Esophagus squamous epithelium (tissue), 5 donors: ENCODE data around the gene AKAP12. TPM values are rescaled to one million over a fixed set of nuclear protein-coding genes. Genes with fewer than 3 reads are reported as not detected.
A peak's percentile ranks its signal among the peaks of the same experiment; 100 is the strongest.

Source experiments
- DNase-seq: peaks from one replicate; lab custom pipeline; 2025; lab: John Stamatoyannopoulos, UW
- H3K27ac ChIP-seq, 4 donors: fragments of 200-600 bp; sonication (generic); one replicate each; pipeline ENCODE4 v1.5.1; 2016 to 2019; ENCODE audit warnings: mild to moderate bottlenecking in 1 of 4
- H3K27me3 ChIP-seq, 4 donors: fragments of 200-600 bp; sonication (generic); 1 replicate in 3 of 4; 2 replicates in 1 of 4; pipeline versions ENCODE4 v1.5.1 to v1.6.0; 2017 to 2021; ENCODE audit warnings: antibody characterized with exemption in 1 of 4
- H3K36me3 ChIP-seq, 3 donors: fragments of 200-600 bp; sonication (generic); one replicate each; pipeline ENCODE4 v1.5.1; 2016 to 2019
- H3K4me1 ChIP-seq, 3 donors: fragments of 200-600 bp; sonication (generic); one replicate each; pipeline ENCODE4 v1.5.1; 2017 to 2019
- H3K4me3 ChIP-seq, 4 donors: fragments of 200-600 bp; sonication (generic); 1 replicate in 3 of 4; 2 replicates in 1 of 4; pipeline ENCODE4 v1.5.1; 2016 to 2019; ENCODE audit warnings: mild to moderate bottlenecking in 2 of 4, moderate library complexity in 1 of 4
- H3K9me3 ChIP-seq, 3 donors: fragments of 200-600 bp; sonication (generic); one replicate each; pipeline ENCODE4 v1.5.1; 2016 to 2019
- CTCF ChIP-seq, 6 experiments: fragments of 450-650 bp in 4 of 6; fragments of 200-600 bp in 2 of 6; sonication (generic) in 2 of 6; IDR thresholded peaks; one replicate each; pipeline ENCODE4 v1.5.1; 2016 to 2019; ENCODE audit warnings: antibody characterized with exemption in 6 of 6, mild to moderate bottlenecking in 4 of 6, moderate library complexity in 4 of 6
- POLR2A ChIP-seq, 4 donors: fragments of 450-650 bp; IDR thresholded peaks; one replicate each; pipeline ENCODE4 v1.6.1; 2017; ENCODE audit warnings: antibody characterized with exemption in 4 of 4, mild to moderate bottlenecking in 4 of 4, moderate library complexity in 3 of 4
- WGBS, 2 donors: methylation state at CpG; one replicate each; pipeline ENCODE4 v1.1.5; 2018; 5-methylcytosine and 5-hydroxymethylcytosine counted together
- intact Hi-C: fragments of 100-400 bp; cut with DNase I; formaldehyde crosslinking; loops from one replicate; pipeline ENCODE4 v1.15.0; 2022
- total RNA-seq, 4 donors: library from RNA; depleted of rRNA; stranded (reverse); fragments of >200 nt; gene quantifications; one replicate each; pipeline ENCODE4 v1.1.0, GENCODE V29; 2016
- donor health status: DM: yes; HTN: yes; CAD: no.

Gene AKAP12
- total RNA-seq, 4 donors from 2014 or later, result 1.7 to 66.6 (median 11.4) TPM

DNA sequence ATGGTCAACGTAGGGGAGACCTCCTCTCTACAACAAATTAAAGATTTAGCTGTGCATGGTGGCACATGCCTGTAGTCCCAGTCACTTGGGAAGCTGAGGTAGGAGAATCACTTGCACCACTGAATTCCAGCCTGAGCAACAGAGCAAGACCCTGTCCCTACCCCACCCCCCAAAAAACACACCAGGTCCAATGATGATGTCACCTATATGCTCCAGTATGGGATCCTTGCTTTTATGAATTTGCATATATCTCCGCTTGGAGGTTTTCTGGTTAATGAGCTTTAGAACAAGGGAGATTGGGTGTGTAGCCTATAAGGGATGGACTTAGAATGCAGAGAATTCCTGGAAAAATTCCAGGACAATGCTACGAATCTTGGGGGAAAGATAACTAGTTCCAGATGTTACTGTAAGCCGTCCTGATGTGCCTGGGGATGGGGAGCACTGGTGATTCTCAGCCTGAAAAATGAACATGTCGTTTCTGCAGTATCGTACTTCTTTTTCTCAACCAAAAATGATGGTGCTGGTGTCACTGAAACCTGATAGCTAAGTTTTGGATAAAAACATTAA, 90.4 kb downstream of the AKAP12 start:
- TF ChIP-seq CTCF (IDR thresholded peaks at IDR 0.05), result no peak
- no peak for TF ChIP-seq POLR2A (IDR thresholded peaks at IDR 0.05)
- Histone ChIP-seq H3K4me3 (no peak overlapping the region), H3K27ac (peak overlapping the region in 2 of 4 donors; percentile 5 to 34), H3K4me1 (peaks cover 1 to 10% (median 5%) of the 10 kb centered on the region in 3 donors), H3K9me3 (no peaks in the 10 kb centered on the region), H3K27me3 (peaks cover 0 to 13% (median 0%) of the 10 kb centered on the region in 4 donors), H3K36me3 (no peaks in the 10 kb centered on the region)
- 51 to 64% methylated on average over 6 of the region's 6 CpGs for WGBS, 2 donors
- intact Hi-C loops, result loop anchor here (5.0 kb wide), 1 partner anchor 433 kb away; no protein-coding TSS in a partner anchor
- DNase-seq, result no peak

- TF ChIP-seq POLR2A (IDR thresholded peaks at IDR 0.05), result no peak
- no peak for TF ChIP-seq CTCF (IDR thresholded peaks at IDR 0.05)
- intact Hi-C loops, result no loop called here
- H3K4me1 ChIP-seq, result no peaks in the 10 kb centered on the region
- H3K36me3 ChIP-seq, result no peaks in the 10 kb centered on the region
- H3K27ac ChIP-seq, result no peak overlapping the region
- no peaks in the 10 kb centered on the region for H3K27me3 ChIP-seq
- no peak overlapping the region for H3K4me3 ChIP-seq
- H3K9me3 ChIP-seq, result no peaks in the 10 kb centered on the region
- no peak for DNase-seq
Observed at GRCh38 chr6:151335930-151336329, 96.2 kb downstream of the AKAP12 start.

DNA sequence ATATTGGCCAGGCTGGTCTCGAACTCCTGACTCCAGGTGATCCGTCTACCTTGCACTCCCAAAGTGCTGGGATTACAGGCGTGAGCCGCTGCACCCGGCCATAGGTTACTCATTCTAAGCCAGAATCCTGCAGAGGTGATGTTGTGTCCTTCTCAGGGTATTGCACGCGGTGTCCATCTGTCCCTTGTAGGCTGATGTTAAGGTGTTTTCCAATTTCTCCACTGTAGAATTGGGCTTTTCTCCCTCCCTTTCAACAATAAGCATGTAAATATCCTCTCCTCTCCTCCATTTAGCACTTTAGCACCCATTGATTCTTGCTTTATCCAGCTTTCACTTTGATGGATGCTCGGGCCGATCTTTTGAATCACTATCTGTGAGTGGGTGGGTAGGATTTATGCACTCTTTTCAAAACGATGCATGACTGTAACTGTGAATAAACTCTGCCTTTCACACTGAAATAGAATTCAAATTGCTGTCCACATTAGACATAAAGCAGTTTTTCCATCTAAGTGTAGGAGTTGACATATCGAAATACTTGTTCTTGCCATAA, 99.0 kb downstream of the AKAP12 start:
- Histone ChIP-seq H3K36me3 (no peaks in the 10 kb centered on the region), H3K4me3 (no peak overlapping the region), H3K27me3 (no peaks in the 10 kb centered on the region), H3K4me1 (no peaks in the 10 kb centered on the region), H3K9me3 (no peaks in the 10 kb centered on the region), H3K27ac (no peak overlapping the region)
- DNase-seq, result no peak
- WGBS, 2 donors, result 66 to 69% methylated on average over 10 to 11 of the region's 11 CpGs
- intact Hi-C loops, result no loop called here
- TF ChIP-seq CTCF (IDR thresholded peaks at IDR 0.05), result no peak
- no peak for TF ChIP-seq POLR2A (IDR thresholded peaks at IDR 0.05)

- TF ChIP-seq POLR2A (IDR thresholded peaks at IDR 0.05), result no peak
- no peak for TF ChIP-seq CTCF (IDR thresholded peaks at IDR 0.05)
- H3K36me3 ChIP-seq, result no peaks in the 10 kb centered on the region
- DNase-seq, result no peak
- WGBS, 2 donors, result 76% methylated on average over 4 of the region's 4 CpGs
- no peaks in the 10 kb centered on the region for H3K9me3 ChIP-seq
- no peak overlapping the region for H3K4me3 ChIP-seq
- no peaks in the 10 kb centered on the region for H3K4me1 ChIP-seq
- no peaks in the 10 kb centered on the region for H3K27me3 ChIP-seq
- intact Hi-C loops, result no loop called here
- H3K27ac ChIP-seq, result no peak overlapping the region
Observed at GRCh38 chr6:151339369-151339768, 99.6 kb downstream of the AKAP12 start.

DNA sequence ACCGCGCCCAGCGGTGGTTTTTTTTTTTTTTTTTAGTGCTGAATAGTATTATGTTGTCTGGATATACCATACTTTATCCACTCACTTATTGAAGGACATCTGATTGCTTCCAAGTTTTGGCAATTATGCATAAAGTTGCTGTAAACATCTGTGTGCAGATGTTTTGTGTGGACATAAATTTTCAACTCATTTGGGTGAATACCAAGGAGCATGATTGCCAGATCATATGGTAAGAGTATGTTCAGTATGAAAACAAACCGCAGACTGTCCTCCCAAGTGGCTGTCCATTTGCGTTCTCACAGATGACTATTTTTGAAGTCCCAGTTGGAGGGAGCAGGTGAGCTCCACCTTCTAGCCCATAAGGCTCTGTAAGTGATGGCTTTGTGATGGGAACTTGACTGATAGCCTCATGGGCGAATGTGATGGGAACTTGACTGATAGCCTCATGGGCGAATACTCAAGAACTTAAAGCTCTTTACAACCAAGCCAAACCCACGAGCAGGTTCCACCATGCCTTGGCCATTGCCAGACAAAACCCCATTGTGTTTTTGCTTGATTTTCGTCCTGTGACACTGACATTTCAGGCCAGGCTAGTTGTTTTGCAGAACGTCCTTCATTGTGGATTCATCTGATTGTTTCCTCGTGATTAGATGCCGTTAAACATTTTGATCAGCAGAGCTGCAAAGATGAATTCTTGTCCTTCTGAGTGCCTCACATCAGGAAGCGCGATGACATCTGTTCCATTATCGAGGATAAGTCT, 100.6 kb downstream of the AKAP12 start:
- H3K27ac ChIP-seq, result no peak overlapping the region
- intact Hi-C loops, result no loop called here
- no peak for DNase-seq
- H3K27me3 ChIP-seq, result no peaks in the 10 kb centered on the region
- H3K4me1 ChIP-seq, result no peaks in the 10 kb centered on the region
- H3K36me3 ChIP-seq, result no peaks in the 10 kb centered on the region
- WGBS, 2 donors, result 63 to 79% methylated on average over 15 of the region's 15 CpGs
- TF ChIP-seq CTCF (IDR thresholded peaks at IDR 0.05), result no peak
- TF ChIP-seq POLR2A (IDR thresholded peaks at IDR 0.05), result no peak
- H3K9me3 ChIP-seq, result no peaks in the 10 kb centered on the region
- no peak overlapping the region for H3K4me3 ChIP-seq
